OCI-M2 (cell line): ENCODE results near the gene UNK.
"Not testable (repeated sequence)": the region's sequence is repeated elsewhere in the genome, so short reads cannot be mapped to it uniquely, and the experiment has no call there.

Experiments
- DNase-seq: peaks from one replicate; lab custom pipeline; 2025; ENCODE audit not compliant: unreplicated experiment; lab: John Stamatoyannopoulos, UW

Gene UNK

DNA sequence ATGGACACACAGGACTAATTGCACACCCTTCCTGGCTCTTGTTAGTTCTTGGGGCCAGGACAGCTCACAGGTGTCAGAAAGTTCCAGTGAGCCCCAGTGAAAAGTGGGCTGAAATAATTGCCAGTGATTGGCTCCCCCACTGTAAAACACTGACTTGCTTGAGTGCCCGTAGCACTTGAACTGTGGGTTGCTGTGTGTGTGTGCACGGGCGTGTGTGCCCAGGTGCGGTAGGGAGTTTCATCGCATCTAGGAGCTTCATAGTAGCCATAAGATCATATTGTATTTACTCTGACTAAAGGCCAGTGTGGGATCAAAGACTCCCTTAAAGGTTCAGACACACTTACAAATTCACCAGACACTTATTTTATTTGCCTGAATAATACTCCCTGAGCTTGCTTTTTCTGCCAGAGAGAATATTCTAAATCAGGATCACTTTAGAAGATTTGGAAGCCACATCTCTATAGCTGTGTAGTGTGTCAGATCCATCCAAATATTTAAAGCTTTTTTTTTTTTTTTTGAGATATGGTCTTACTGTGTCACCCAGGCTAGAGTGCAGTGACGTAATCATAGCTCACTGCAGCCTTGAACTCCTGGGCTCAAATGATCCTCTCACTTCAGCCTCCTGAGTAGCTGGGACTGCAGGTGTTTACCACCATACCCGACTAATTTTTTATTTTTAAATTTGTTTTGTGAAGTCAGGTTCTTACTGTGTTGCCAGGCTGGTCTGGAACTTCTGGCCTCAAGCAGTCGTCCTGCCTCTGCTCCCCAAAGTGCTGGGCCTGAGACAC, 11.4 kb downstream of the UNK start:
- DNase-seq = no peak

DNA sequence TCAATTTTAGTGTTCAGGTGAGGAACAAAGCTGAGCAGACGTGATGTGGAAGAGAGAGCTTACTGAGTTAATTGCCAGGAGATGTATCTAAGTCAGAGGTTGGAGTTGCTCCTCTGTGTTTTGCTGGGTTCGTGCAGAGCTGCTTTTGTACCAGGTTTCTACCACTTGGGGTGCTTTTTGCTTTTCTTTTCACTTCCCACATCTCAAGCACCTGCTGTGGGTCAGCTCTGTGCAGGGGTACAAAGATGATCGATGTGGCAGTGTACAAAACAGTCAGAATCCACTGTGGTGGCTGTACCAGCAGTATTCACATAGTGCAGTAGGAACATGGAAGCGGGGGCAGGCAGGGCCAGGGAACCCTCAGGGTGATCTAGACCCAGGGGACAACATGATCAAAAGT, 14.8 kb downstream of the UNK start:
- no peak for DNase-seq

DNA sequence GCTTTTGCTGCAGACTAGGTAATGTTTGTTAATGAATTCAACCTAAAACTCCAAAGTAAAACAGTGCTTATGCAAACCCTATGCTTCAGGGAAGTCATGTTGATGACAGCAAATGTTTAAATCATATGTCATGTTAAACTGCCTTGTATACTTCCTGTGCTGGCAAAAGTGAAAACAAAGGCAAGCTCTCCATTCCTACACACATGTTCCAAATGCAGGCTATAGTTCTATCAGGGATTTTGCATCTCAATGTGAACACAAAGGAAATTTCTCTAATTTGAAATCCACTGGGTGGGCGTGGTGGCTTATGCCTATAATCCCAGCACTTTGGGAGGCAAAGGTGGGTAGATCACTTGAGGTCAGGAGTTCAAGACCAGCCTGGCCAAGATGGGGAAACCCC, 19.3 kb downstream of the UNK start:
- DNase-seq = no peak

DNA sequence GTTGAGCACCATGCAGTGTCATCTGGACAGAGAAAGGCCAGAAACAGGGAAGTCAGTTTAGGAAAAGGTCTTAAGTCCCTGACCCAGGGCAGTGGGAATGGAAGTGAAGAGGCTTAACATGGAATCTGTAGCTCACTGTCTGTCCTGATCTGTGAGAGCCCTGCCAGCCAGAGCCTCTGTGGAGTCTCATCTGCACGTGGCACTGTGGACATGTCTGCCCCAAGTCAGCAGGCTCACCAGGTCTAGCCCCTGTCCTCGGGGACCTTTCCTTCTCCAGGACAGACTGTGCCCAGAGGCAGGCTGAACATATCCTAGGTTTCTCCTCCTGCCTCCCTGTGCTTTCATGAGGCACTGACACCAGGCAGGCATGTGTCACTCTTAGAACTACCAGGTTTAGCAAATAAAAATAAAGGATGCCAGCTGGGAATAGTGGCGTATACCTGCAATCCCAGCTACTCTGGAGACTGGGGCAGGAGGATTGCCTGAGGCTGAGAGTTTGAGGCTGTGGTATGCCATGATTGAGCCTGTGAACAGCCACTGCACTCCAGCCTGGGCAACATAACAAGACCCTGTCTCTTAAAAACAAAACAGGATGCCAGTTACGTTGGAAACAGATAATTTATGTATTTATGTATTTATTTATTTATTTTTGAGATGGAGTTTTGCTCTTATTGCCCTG, 22.4 kb downstream of the UNK start:
- no peak for DNase-seq

DNA sequence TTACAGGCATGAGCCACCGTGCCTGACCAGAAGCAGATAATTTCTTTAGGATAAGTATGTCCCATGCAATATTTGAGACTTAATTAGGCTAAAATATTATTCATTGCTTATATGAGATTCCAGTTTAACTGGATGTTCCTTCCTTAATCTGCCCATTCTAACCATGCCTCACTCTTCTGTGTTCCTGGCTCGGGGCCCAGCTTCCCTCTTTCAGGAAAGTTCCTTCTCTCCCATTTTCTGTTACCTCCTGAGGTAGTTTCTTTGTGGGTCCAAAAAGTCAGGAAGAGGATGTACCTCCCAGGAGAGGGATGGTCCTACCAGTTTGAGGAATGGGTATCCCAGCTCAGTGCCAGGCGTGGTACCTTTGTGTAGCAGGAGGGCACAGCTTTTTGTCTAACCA, 23.3 kb downstream of the UNK start:
- DNase-seq = no peak

DNA sequence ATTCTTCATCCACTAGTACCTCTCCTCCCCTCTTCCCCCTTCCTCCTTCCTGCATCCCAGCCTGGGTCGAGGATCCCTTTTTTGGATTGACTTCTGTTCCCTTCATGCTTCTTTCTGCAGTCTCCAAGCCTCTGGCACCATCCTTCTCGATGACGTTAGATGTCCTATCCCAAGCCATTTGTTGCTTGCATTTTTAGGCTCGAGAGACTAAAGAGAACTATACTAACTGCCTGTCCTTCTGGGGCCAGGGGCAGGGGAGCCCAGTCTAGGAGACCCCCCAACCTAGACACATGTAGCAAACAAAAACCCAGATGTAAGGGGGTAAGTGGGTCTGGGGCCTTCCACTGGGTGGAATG, 23.9 kb downstream of the UNK start:
- no peak for DNase-seq

DNA sequence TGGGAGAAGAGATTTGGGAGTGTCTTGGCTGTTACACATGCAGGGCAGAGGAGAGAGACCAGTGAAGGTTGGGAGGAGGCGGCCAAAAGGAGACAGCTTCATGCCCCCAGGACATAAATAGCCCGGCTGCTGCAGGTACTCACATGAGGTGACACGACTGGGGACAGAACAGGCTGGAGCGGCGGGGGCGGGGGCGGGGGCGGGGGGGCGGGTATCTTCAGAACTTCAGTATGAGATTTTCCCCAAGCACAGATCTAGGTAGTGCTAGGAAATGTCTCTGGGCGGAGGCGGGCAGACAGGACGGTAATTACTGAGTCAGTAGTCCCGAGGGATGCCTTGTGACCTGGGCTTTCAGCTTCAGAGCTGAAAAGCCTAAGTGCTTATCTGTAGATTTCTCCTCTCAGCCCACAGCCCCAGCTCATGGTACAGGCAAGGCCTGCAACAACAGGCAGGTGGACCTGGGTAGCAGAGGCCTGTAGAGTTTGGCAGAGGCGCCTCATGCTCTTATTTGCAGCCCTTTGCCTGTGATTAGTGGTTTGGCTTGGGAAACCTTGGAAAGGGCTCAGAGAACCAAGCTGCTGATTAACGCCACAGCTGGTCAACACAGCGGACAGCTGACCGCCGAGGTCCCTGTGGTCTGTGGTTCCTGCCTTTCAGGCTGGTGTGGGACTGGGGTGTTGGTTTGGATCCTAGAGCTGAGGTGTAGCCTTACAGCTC, 24.5 kb downstream of the UNK start:
- DNase-seq = no peak

DNA sequence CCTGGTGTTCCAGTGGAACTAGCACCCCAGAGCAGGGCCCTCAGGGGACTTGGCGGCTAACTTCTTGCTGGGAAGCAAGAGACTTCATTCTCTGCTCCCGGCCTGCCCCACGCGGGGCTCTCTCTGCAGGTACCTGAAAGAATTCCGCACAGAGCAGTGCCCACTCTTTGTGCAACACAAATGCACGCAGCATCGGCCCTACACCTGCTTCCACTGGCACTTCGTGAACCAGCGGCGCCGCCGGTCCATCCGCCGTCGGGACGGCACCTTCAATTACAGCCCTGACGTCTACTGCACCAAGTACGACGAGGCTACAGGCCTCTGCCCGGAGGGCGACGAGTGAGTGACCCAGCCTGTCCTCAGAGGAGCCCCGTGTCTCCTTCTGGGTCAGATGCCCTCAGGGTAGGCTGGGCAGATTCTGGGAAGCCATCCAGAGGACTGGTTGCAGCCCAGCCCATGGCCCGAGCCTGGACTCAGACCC, 25.1 kb downstream of the UNK start:
- DNase-seq = no peak

DNA sequence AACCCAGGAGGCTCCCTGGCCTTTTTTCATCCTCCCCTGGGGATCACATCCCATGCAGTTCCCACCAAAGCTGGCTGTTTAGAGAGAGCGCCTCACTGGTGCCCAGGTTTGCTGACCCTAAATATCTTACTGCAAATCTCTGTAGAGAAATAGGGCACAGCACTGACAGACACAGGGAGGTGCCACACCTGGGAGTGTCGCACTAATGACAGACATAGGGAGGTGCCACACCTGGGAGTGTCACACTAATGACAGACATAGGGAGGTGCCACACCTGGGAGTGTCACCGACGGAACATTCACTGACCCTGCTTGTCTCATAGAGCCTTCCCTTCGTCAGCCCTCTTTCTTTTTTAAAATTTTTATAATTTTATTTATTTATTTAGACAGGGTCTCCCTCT, 25.6 kb downstream of the UNK start:
- no peak for DNase-seq

DNA sequence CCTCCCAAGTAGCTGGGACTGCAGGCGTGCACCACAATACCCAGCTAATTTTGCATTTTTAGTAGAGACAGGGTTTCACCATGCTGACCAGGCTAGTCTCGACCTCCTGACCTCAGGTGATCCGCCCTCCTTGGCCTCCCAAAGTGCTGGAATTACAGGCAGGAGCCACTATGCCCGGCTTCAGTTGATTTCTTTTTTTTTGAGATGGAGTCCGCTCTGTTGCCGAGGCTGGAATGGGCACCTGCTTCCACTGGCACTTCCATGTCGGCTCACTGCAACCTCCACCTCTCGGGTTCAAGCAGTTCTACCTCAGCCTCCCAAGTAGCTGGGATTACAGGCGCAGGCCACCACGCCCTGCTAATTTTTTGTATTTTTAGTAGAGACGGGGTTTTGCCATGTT, 26.1 kb downstream of the UNK start:
- not testable (repeated sequence) for DNase-seq

DNA sequence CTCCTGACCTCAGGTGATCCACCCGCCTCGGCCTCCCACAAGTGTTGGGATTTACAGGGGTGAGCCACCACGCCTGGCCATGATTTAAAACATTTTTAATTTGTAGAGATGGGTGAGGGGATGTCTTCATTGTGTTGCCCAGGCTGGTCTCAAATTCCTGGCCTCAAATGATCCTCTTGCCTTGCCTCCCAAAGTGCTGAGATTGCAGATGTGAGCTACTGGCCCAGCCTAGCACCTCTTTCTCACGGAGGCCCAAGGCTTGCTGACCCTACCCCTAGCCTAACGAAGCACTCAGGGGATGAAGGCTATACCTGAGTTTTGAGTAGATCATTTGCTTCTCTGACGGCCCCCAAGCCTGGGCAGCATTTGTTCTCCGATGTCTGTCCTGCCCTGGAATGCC, 26.6 kb downstream of the UNK start:
- no peak for DNase-seq

DNA sequence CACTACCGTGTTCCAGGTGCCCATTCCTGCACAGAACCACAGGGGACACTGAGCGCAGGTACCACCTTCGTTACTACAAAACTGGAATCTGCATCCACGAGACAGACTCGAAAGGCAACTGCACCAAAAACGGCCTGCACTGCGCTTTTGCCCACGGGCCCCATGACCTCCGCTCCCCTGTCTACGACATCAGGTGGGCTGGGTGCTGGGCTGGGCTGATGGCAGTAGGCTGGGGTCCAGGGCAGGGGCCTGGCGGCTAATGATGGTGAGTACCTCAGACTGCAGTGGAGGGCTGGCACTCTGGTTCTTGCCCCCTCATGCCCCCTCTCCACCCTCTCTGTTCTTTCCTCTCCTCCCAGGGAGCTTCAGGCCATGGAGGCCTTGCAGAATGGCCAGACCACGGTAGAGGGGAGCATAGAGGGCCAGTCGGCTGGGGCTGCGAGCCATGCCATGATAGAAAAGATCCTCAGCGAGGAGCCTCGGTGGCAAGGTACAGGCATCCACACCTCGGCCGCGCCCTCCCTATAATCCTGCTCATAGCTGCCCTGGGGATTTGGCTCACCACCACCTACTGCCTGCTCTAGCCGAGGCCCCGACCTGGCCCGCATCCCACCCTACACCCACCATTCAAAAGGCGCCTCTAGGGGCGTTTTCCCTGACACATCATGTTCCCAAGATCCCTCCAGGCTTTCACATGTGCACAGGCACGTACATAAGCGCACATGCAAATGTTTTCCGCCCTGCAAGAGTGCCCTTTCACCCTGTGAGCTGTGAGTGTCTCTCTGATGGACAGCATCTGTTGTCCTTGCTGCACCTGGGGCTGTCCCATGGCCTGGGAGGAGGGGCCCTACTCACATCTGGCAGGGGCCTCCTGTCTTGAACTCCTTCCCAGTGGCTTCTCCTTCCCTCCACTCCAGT, 27.7 kb downstream of the UNK start:
- no peak for DNase-seq

DNA sequence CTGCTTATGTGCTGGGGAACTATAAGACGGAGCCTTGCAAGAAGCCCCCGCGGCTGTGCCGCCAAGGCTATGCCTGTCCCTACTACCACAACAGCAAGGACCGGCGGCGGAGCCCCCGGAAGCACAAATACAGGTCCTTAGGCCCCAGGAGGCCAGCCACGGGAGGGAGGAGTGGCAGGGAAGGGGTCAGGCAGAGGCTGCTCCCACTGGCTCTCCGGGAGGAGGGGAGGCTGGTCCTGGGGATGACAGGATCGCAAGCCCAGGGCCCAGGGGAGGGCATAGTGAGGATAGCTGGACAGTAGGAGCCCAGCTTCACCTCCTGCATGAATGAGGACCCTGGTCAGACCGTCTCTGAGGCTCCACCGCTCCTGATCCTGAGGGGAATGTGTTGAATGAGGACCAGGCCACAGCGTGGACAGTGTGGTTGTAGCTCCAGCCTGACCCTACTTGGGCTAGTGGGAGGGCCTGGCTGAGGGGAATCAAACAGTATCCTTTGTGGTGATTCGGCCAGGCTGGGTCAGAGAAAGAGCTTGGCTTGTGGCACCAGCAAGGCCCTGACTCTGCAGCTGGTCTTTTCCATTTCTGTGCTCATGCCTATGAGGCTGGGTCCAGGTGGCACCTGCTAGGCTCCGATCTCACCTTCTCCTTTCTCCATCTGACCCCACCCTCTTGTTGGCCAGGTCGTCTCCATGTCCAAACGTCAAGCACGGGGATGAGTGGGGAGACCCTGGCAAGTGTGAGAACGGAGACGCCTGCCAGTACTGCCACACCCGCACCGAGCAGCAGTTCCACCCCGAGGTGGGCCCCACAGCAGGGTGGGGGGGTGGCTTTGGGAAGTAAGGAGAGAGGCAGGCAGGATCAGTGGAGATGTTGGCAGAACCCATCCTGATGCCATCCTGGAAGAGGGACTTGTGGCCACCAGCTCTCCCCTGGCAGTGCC, 28.7 kb downstream of the UNK start:
- DNase-seq = no peak

DNA sequence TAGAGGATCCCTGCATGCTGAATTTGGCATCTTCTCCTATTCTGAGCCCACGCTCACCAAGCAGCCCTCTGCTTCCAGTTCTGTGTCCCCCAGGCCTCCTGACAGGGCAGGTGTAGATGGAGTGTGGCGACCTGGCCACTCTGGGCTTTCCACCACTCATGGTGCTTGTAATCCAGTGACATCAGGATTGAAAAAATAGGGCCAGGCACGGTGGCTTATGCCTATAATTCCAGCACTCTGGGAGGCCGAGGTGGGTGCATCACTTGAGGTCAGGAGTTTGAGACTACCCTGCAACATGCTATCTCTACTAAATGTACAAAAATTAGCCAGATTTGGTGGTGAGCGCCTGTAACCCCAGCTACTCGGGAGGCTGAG, 29.4 kb downstream of the UNK start:
- DNase-seq = no peak

DNA sequence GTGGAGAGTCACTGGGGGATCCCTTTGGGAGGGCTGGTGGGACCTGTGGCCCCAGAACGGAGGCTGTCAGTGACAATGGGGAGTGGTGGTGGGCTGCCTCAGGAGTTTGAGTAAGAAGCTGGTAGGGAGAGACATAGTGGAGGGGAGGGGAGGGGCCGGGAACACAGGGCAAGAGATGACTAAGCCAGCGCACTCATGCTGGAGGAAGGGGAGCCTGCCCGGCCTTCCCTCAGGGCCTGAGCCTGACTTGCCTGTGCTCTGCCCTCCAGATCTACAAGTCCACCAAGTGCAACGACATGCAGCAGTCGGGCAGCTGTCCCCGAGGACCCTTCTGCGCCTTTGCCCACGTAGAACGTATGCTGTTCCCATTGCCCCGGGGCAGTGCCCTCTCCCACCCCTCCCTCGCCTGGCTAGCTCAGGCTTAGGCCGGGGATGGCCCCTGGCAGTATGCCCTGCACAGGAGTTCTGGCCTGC, 30.3 kb downstream of the UNK start:
- DNase-seq = no peak

DNA sequence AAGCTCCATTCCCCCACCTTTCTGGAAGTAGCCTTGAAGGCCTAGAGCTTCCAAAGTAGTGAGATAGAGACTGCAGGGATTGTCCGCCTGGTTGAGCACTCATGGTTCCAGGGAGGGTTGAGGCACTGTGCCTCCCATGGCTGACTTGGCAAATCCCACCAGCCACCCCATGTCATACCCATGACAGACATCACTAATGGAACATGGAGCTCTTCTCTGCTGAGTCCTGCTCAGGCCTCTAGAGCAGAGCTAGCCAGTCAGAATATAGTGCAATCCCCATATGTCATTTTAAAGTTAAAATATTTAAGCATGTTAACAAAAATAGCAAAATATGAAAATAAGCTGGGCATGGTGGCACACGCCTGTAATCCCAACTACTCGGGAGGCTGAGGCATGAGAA, 30.8 kb downstream of the UNK start:
- DNase-seq = no peak

DNA sequence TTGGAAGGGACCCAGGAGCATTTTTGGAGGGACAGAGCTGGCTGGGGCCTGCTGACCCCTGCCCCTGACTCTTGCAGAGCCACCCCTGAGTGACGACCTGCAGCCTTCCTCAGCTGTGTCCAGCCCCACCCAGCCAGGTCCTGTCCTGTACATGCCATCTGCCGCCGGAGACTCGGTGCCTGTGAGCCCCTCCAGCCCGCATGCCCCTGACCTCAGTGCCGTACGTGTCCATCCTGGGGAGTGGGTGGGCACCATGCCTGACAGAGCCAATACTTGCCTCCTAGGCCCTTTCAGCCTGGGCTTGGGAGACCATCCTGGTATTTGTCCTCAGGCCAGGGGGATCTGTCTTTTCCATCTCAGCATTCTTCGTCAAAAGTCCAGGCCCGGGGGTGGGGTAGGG, 32.1 kb downstream of the UNK start:
- DNase-seq = no peak

DNA sequence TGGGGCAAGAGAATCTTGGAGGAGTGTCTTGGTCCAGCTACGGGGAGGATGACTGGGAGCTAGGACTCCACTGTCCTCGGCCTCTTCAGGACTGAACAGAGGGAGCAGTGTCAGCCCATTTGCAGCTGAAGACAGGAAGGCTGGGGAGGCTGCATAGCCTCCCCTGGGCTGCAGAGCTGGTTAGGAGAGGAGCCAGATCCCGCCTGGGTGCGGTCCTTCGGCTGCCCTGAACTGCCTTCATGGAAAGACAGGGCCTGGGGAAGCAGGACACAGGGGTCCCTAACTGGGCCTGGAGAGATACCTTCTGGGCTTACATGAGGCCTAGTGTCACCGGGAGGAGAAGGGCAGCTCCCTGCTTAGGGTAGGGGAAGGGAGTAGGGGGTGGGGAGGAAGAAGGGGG, 33.0 kb downstream of the UNK start:
- DNase-seq = no peak

DNA sequence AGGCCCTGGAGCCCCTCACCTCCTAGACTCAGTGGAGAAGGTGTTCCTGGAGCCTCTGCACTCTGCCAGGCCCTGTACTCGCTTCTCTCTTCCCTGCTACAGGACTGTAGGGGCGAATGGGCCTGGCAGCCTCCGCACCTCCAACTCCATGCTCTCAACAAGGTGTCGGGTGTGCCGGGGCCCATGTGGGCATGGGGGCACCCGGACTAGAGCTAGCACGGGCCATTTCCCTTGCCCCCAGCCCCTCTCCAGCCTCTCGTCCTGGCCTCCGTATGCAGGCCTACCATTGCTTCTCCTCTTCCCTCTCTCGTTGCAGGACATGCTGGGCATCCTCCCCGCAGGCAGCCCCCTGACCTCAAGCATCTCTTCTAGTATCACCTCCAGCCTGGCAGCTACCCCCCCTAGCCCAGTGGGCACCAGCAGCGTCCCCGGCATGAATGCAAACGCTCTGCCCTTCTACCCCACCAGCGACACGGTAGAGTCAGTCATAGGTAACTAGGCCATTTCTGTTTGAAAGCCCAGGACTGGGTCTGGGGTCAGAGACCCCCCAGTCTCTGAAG, 33.8 kb downstream of the UNK start:
- no peak for DNase-seq

DNA sequence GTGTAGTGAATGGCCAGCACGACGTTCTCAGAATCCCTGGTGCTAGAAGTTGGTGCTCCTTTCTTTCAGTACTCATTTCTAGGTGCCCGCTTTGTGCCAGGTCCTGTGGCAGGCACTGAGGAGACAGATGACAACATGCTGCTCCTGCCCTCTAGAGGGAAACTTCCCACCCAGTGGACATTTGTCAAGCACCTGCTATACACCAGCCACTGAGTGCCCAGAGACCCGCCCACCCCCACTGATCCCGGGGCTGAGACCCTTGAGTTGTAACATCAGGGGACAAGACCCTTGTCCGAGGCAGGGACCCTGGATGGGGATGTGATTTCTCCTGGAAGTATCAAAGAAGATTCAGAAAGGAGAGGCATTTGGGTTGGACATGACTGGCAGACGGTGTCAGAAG, 34.5 kb downstream of the UNK start:
- no peak for DNase-seq
